Hepatocyte (in vitro differentiated cells): ENCODE results near the gene TMEM11.

ENCODE experiments used
- CTCF ChIP-seq: fragments of 200-600 bp; sonication (generic); IDR thresholded peaks from 2 replicates; pipeline ENCODE4 v1.5.1; 2016; ENCODE audit warnings: antibody characterized with exemption, mild to moderate bottlenecking; ENCODE audit not compliant: poor library complexity
- EZH2phosphoT487 ChIP-seq: fragments of 200-600 bp; sonication (generic); IDR thresholded peaks from one replicate; pipeline ENCODE4 v1.6.1; 2018; ENCODE audit warnings: antibody characterized with exemption, mild to moderate bottlenecking, low read depth, moderate library complexity; ENCODE audit not compliant: unreplicated experiment, severe bottlenecking

GRCh38 chr17:21209511-21210175 is 4.3 kb downstream of the TMEM11 start:
- TF ChIP-seq CTCF: no peak
- TF ChIP-seq EZH2phosphoT487: no peak
